ENCODE measurements around the gene PPP1R2B.

DNA sequence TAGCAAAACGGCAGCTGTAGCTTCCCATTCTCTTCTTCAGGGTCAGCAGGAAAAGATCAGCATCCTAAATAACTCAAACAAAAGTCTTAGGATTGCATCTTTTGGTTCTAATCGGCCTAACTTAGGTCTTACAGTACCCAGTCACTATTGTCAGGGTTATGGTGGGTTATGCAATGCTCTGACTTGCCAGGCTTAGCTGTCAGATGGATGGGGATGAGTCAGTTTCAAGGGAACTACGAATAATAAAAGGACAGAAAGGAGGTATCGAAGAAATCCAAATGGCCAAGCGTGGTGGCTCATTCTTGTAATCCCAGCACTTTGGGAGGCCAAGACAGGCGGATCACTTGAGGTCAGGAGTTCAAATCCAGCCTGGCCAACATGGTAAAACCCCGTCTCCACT is 46.5 kb downstream of the PPP1R2B start:
- TF ChIP-seq, protein P1, sequence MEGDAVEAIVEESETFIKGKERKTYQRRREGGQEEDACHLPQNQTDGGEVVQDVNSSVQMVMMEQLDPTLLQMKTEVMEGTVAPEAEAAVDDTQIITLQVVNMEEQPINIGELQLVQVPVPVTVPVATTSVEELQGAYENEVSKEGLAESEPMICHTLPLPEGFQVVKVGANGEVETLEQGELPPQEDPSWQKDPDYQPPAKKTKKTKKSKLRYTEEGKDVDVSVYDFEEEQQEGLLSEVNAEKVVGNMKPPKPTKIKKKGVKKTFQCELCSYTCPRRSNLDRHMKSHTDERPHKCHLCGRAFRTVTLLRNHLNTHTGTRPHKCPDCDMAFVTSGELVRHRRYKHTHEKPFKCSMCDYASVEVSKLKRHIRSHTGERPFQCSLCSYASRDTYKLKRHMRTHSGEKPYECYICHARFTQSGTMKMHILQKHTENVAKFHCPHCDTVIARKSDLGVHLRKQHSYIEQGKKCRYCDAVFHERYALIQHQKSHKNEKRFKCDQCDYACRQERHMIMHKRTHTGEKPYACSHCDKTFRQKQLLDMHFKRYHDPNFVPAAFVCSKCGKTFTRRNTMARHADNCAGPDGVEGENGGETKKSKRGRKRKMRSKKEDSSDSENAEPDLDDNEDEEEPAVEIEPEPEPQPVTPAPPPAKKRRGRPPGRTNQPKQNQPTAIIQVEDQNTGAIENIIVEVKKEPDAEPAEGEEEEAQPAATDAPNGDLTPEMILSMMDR (IDR thresholded peaks at IDR 0.05 in 4 of 5, conservative IDR thresholded peaks at IDR 0.05 in 1 of 5) = no peak
- no peak for TF ChIP-seq POLR2A (IDR thresholded peaks at IDR 0.05)

Data from gastrocnemius medialis (tissue), 4 donors.